Bronchial epithelial cell (primary cell): ENCODE results near the gene CDCA7L. TPM values are rescaled to one million over a fixed set of nuclear protein-coding genes. Genes with fewer than 3 reads are reported as not detected.

Experiments used
- DNase-seq: peaks from one replicate; pipeline ENCODE4 v3.0.0-alpha.2; 2010; ENCODE audit warnings: low read depth
- FAIRE-seq: peaks from 2 replicates; lab custom pipeline; 2011; peaks lifted over from hg19 to GRCh38; lab: Jason Lieb, UNC
- H3K27me3 ChIP-seq: 2 replicates; pipeline ENCODE4 v1.5.1; 2011; ENCODE audit warnings: low read length; ENCODE audit not compliant: control insufficient read depth, insufficient read depth
- H3K36me3 ChIP-seq: 2 replicates; pipeline ENCODE4 v1.5.1; 2011; ENCODE audit warnings: low read length; ENCODE audit not compliant: control insufficient read depth, insufficient read depth
- H3K4me3 ChIP-seq: 2 replicates; pipeline ENCODE4 v1.5.1; 2011; ENCODE audit warnings: mild to moderate bottlenecking, low read depth, low read length, control low read depth
- total RNA-seq: library from RNA; depleted of rRNA; stranded (reverse); fragments of >200 nt; gene quantifications from 2 replicates; pipeline ENCODE4 v1.2.1, GENCODE V29; 2014
- TF ChIP-seq, protein P1 (sequence below): IDR thresholded peaks from 2 replicates; pipeline ENCODE4 v1.5.1; 2011; ENCODE audit warnings: mild to moderate bottlenecking, moderate library complexity, low read length, control low read depth, inconsistent platforms; ENCODE audit not compliant: insufficient read depth, severe bottlenecking

The CDCA7L gene, protein sequence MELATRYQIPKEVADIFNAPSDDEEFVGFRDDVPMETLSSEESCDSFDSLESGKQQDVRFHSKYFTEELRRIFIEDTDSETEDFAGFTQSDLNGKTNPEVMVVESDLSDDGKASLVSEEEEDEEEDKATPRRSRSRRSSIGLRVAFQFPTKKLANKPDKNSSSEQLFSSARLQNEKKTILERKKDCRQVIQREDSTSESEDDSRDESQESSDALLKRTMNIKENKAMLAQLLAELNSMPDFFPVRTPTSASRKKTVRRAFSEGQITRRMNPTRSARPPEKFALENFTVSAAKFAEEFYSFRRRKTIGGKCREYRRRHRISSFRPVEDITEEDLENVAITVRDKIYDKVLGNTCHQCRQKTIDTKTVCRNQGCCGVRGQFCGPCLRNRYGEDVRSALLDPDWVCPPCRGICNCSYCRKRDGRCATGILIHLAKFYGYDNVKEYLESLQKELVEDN
- total RNA-seq: 11.5 and 40.3 TPM in 2 replicates

DNA sequence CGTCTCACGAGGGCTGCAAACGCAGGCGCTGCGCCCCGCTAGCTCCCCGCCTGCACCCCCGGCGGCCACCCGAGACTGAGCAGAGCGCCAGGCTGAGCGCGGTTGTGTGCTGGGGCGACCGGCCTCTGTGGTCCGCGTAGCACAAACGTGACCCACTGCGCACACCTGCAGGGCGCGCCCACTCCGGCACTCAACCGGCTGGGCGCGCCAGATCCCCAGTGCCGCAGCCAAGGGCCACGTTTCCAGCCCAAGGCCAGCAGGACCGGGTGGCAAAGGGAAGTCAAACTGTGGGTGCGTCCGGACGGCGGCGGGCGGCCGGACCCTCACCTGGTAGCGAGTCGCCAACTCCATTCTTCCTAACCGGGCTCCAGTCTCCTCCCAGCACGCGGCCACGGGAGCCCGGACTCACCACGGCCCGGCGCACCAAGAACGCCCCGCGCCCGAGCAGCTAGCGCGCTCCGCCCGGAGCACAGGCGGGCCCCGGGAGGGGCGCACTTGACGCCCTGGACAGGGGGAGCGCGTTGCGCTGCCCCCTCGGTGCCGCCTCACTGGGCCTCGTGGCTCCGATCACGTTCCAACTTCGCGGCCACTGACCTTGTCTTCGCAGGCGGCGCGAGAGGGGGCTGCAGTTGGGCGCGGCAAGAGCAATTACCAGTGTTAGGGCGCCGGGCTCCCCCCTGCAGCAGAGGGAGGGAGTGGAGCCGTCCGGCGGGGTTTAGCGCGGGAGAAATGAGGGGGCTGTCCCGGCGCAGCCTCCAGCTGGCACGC is at the start of gene CDCA7L:
Gene CDCA7L, minus strand, starts transcription at position 446 of the 768 bp plus-strand sequence. Its CDS starts 95 bp downstream, at position 351.
- no peaks in the 10 kb centered on the region for H3K27me3 ChIP-seq
- FAIRE-seq (no peak), DNase-seq (peak; percentile 31)
- no peaks in the 10 kb centered on the region for H3K36me3 ChIP-seq
- TF ChIP-seq, protein P1, sequence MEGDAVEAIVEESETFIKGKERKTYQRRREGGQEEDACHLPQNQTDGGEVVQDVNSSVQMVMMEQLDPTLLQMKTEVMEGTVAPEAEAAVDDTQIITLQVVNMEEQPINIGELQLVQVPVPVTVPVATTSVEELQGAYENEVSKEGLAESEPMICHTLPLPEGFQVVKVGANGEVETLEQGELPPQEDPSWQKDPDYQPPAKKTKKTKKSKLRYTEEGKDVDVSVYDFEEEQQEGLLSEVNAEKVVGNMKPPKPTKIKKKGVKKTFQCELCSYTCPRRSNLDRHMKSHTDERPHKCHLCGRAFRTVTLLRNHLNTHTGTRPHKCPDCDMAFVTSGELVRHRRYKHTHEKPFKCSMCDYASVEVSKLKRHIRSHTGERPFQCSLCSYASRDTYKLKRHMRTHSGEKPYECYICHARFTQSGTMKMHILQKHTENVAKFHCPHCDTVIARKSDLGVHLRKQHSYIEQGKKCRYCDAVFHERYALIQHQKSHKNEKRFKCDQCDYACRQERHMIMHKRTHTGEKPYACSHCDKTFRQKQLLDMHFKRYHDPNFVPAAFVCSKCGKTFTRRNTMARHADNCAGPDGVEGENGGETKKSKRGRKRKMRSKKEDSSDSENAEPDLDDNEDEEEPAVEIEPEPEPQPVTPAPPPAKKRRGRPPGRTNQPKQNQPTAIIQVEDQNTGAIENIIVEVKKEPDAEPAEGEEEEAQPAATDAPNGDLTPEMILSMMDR: no peak
- peak within 1 kb of the TSS; percentile 38 for H3K4me3 ChIP-seq

DNA sequence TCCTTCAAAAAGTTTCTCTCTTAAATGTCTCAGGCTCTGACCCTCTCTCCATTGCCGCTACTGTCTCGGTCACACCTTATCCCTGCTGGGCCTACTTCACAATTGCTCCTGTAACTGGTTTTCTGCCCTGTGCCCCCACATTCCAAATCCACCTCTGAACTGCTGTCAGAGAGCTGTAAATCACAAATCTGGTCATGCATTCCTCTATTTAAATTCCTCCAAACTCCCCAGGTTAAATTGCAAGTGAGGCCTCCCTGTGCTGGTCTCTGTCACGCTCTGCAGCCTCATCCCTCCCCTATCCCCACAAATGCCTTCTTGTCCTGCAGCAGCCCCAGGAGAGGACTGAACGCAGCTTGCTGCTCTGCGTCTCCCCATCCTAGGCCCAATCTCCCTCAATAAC is 40.4 kb upstream of the CDCA7L start:
- no peak overlapping the region for H3K4me3 ChIP-seq
- DNase-seq: no peak
- no peak for FAIRE-seq
- H3K36me3 ChIP-seq: no peaks in the 10 kb centered on the region
- TF ChIP-seq, protein P1: no peak
- no peaks in the 10 kb centered on the region for H3K27me3 ChIP-seq

DNA sequence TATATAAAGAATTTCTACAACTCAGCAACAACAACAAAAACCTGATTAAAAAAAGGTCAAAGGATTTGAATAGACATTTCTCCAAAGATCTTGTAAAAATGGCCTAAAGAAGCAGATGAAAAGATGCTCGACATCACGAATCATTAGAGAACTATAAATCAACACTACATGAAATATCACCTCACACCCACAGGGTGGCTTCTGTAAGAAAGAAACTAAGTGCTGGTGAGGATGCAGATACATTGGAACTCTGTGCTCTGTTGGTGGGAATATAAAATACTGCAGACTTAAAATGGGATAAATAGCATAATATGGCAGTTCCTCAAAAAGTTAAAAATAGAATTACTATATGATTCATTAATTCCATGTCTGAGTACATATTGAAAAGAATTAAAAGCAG is 38.3 kb upstream of the CDCA7L start:
- no peaks in the 10 kb centered on the region for H3K36me3 ChIP-seq
- H3K27me3 ChIP-seq: no peaks in the 10 kb centered on the region
- no peak overlapping the region for H3K4me3 ChIP-seq
- FAIRE-seq: no peak
- no peak for DNase-seq
- TF ChIP-seq, protein P1: no peak

DNA sequence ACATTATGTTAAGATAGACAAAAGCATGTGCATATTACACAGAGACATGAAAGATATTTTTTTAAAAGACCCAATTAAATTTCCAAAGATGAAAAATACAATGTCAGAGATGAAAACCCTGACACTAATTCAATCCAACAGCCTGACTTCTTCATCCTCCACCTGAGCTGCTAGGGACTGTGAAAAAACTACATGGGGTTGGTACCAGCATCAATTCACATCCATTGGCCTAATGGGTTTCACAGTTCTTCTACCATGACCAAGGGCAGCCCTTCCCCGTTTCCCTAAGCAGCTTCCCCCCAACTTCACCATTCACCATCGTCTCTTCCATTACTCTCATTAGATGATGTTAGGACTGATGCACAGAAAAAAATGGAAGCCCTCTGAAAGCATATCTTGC is 37.4 kb upstream of the CDCA7L start:
- FAIRE-seq: peak; percentile 23
- Histone ChIP-seq H3K4me3 (no peak overlapping the region), H3K27me3 (no peaks in the 10 kb centered on the region), H3K36me3 (no peaks in the 10 kb centered on the region)
- TF ChIP-seq, protein P1: no peak
- no peak for DNase-seq

DNA sequence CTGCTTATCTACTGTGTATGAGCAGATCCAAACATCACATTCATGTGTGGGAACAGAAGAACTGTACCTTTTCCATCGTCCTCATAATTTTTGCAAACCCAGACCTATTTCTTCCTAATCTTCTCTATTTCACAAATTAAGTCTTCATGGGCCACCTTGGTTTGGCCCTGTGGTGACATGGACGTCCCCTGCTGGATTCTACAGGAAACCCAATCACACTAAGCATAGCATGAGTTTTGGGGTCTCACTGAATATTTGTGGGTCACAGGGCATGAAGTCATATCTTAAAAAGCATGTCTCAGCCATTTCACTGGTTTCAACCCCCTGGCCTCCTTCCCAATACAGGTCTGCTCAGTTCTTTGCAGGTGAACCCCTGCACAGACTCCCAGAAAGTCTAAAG is 35.8 kb upstream of the CDCA7L start:
- Histone ChIP-seq H3K36me3 (no peaks in the 10 kb centered on the region), H3K4me3 (no peak overlapping the region), H3K27me3 (no peaks in the 10 kb centered on the region)
- DNase-seq: no peak
- TF ChIP-seq, protein P1: no peak
- FAIRE-seq: no peak
